GM10248 (cell line): ENCODE data around the gene BSN.

Source experiments
- CTCF ChIA-PET: fragments of 300-600 bp; sonication (Branson Sonifier 250); formaldehyde crosslinking; extraction: SDS; loops from one replicate; lab custom pipeline; 2021; ENCODE audit warnings: antibody characterized with exemption; lab: Yijun Ruan, JAX
- POLR2A ChIA-PET: fragments of 350-650 bp; sonication (Branson Sonifier 250); formaldehyde crosslinking; extraction: SDS; loops from one replicate; lab custom pipeline; 2020; ENCODE audit warnings: antibody characterized with exemption; lab: Yijun Ruan, JAX
- DNase-seq: peaks from one replicate; pipeline ENCODE4 v3.0.0; 2012; ENCODE audit errors: extremely low spot score
- TF ChIP-seq, protein P1 (sequence below): IDR thresholded peaks from 2 replicates; pipeline ENCODE4 v1.5.1; 2012; ENCODE audit warnings: mild to moderate bottlenecking, low read depth; ENCODE audit errors: extremely low read depth, missing control alignments, control extremely low read depth

Gene BSN

GRCh38 chr3:49591615-49592014 lies 37.3 kb downstream of the BSN start:
- ChIA-PET POLR2A (no interaction called here), CTCF (no interaction called here)
- TF ChIP-seq, protein P1, sequence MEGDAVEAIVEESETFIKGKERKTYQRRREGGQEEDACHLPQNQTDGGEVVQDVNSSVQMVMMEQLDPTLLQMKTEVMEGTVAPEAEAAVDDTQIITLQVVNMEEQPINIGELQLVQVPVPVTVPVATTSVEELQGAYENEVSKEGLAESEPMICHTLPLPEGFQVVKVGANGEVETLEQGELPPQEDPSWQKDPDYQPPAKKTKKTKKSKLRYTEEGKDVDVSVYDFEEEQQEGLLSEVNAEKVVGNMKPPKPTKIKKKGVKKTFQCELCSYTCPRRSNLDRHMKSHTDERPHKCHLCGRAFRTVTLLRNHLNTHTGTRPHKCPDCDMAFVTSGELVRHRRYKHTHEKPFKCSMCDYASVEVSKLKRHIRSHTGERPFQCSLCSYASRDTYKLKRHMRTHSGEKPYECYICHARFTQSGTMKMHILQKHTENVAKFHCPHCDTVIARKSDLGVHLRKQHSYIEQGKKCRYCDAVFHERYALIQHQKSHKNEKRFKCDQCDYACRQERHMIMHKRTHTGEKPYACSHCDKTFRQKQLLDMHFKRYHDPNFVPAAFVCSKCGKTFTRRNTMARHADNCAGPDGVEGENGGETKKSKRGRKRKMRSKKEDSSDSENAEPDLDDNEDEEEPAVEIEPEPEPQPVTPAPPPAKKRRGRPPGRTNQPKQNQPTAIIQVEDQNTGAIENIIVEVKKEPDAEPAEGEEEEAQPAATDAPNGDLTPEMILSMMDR, result no peak
- no peak for DNase-seq

GRCh38 chr3:49593041-49593440 lies 38.8 kb downstream of the BSN start:
- ChIA-PET CTCF (no interaction called here), POLR2A (no interaction called here)
- DNase-seq, result no peak
- TF ChIP-seq, protein P1, result no peak

DNA sequence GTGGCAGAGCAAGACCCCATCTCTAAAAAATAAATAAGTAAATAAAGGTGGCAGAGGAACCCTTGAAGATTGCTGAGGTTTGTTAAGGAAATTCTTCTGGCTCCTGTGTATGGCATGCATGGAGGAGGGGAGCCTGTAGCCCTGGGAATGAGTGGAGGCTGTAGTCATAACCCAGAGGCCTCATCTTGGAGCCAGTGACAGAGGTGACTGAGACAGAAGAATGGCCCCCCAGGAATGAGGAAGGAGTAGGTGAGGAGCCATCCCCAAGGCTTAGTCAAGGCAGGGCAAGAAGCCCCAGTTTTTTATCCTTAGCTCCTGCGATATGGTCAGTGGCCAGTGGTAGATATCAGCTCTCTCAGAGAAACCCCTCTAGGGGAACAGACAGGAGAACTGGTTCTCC lies 46.5 kb downstream of the BSN start:
- ChIA-PET POLR2A (no interaction called here), CTCF (interaction anchor here (0.8 to 1.9 kb wide), 5 partner anchors 11 to 70 kb away, joined by 3 to 9 read pairs (median 3); no protein-coding TSS in a partner anchor)
- DNase-seq, result no peak
- TF ChIP-seq, protein P1, result no peak

GRCh38 chr3:49601358-49602048 lies 47.2 kb downstream of the BSN start:
- TF ChIP-seq, protein P1, result no peak
- no peak for DNase-seq
- ChIA-PET POLR2A (no interaction called here), CTCF (interaction anchor here (0.8 to 1.9 kb wide), 5 partner anchors 10 to 70 kb away, joined by 3 to 9 read pairs (median 3); no protein-coding TSS in a partner anchor)

DNA sequence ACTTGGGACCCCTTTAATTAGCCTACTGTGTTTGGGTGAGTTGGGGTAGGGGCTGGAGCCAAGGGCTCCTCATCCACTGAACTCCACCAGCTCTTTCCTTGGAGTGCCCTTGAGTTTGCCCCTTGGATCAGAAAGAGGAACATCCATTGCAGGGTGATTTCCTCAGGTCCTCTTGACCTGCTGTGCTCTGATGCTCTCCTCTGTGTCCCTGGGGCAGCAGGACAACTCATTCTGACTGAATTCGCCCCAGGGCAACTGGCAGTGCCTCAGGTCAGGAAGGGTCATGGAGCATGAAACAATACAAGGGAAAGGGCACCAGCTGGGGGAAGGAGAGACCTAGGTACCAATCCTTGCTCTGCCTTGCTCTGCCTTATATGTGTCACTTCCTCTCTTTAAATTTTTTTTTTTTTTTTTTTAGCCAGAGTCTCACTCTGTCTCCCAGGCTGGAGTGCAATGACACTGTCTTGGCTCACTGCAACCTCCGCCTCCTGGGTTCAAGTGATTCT lies 47.8 kb downstream of the BSN start:
- no peak for DNase-seq
- TF ChIP-seq, protein P1, result no peak
- ChIA-PET POLR2A (no interaction called here), CTCF (interaction anchor here (1.5 to 1.9 kb wide), 3 partner anchors 12 to 62 kb away, joined by 3 to 9 read pairs (median 4); no protein-coding TSS in a partner anchor)

- CTCF ChIA-PET, result no interaction called here
Measured at GRCh38 chr3:49602877-49603411, 48.7 kb downstream of the BSN start.

More at GRCh38 chr3:49602877-49603411, 48.7 kb downstream of the BSN start:
- POLR2A ChIA-PET, result no interaction called here
- DNase-seq, result no peak
- TF ChIP-seq, protein P1, result no peak
